ENCODE results near the gene PDSS2.

PDSS2 gene

DNA sequence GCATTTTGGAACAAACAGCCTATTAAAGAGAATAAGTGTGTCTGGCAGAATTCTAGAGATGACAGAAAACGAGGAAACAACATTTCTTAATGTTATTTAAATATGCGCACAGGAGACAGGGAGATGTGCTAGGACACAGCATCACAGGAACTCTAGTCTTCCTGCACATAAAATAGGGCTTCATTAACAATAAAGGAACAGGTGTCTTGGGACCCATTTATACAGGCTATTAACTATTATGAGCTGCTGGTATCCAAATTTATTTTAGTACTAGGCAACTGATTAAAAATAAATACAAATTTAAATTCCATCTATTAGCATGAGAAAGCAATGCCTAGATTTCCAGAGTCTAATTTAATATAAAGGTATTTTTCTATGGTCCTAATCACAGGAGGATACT lies 102.3 kb downstream of the PDSS2 start:
- H3K4me1 ChIP-seq (ENCODE audit: control insufficient read depth in 1 of 2, insufficient read depth in 2 of 2, low read length in 2 of 2) = peaks cover 0 to 2% of the 10 kb centered on the region in 2 experiments
- H3K27ac ChIP-seq (ENCODE audit: low read depth, low read length) = no peak overlapping the region
- no peak overlapping the region for H3K18ac ChIP-seq (ENCODE audit: low read length)
- H3K4me2 ChIP-seq (ENCODE audit: low read length) = no peak overlapping the region
- no peak overlapping the region for H2BK5ac ChIP-seq (ENCODE audit: low read depth, low read length, poor library complexity)
- H3K27me3 ChIP-seq (ENCODE audit: insufficient read depth, low read length) = no peaks in the 10 kb centered on the region
- no peak overlapping the region for H2BK120ac ChIP-seq (ENCODE audit: insufficient read depth, low read length, poor library complexity)
- no peak overlapping the region for H4K12ac ChIP-seq (ENCODE audit: low read depth, low read length)
- H2AFZ ChIP-seq (ENCODE audit: insufficient read depth, low read length, poor library complexity) = no peak overlapping the region
- H3K36me3 ChIP-seq (ENCODE audit: control insufficient read depth in 1 of 2, insufficient read depth in 2 of 2, low read length in 2 of 2) = no peaks in the 10 kb centered on the region
- H2AK5ac ChIP-seq (ENCODE audit: low read length) = no peak overlapping the region
- DNase-seq = no peak
- H3K9me3 ChIP-seq (ENCODE audit: insufficient read depth, low read depth, low read length) = no peaks in the 10 kb centered on the region
- no peak overlapping the region for H3K14ac ChIP-seq (ENCODE audit: low read length)
- H4K91ac ChIP-seq (ENCODE audit: low read depth, low read length) = no peak overlapping the region
- H3K79me2 ChIP-seq (ENCODE audit: control insufficient read depth, insufficient read depth, low read length, poor library complexity) = no peaks in the 10 kb centered on the region
- H4K8ac ChIP-seq (ENCODE audit: low read depth, low read length) = no peak overlapping the region
- no peaks in the 10 kb centered on the region for H3K79me1 ChIP-seq (ENCODE audit: low read length)
- no peak overlapping the region for H3K4ac ChIP-seq (ENCODE audit: low read depth, low read length)
- no peak overlapping the region for H3K4me3 ChIP-seq (ENCODE audit: low read depth, low read length)
- no peak overlapping the region for H3K23ac ChIP-seq (ENCODE audit: low read length)
- no peak overlapping the region for H3K9ac ChIP-seq (ENCODE audit: low read length)
- H2BK12ac ChIP-seq (ENCODE audit: low read length) = no peak overlapping the region
- WGBS (ENCODE audit: extremely low coverage, insufficient coverage, insufficient read length) = no CpG with 5 or more reads among the region's 2 CpGs

DNA sequence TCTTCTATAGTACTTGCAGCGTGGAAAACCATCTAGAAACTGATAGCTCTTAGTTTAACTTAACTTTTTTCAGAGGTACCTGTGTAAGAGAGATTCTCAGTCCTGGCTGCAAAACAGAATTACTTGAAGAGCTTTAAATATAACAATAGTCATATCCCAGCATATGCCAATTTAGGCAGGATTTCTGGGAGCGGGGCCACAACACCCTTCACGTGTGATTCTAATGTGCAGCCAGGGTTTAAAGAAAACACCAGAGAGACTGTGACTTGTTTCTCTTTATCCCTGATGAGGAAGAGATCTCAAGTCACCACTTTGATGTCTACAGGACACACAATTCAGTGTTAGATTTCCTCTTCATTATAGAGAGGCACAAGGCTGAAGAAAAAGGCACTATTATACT lies 103.7 kb downstream of the PDSS2 start:
- no CpG with 5 or more reads among the region's 3 CpGs for WGBS (ENCODE audit: extremely low coverage, insufficient coverage, insufficient read length)
- H3K79me2 ChIP-seq (ENCODE audit: control insufficient read depth, insufficient read depth, low read length, poor library complexity) = no peaks in the 10 kb centered on the region
- H3K9me3 ChIP-seq (ENCODE audit: insufficient read depth, low read depth, low read length) = no peaks in the 10 kb centered on the region
- DNase-seq = no peak
- H2BK5ac ChIP-seq (ENCODE audit: low read depth, low read length, poor library complexity) = no peak overlapping the region
- no peak overlapping the region for H4K8ac ChIP-seq (ENCODE audit: low read depth, low read length)
- no peaks in the 10 kb centered on the region for H3K27me3 ChIP-seq (ENCODE audit: insufficient read depth, low read length)
- no peak overlapping the region for H2AK5ac ChIP-seq (ENCODE audit: low read length)
- no peak overlapping the region for H2BK12ac ChIP-seq (ENCODE audit: low read length)
- no peak overlapping the region for H3K9ac ChIP-seq (ENCODE audit: low read length)
- H3K36me3 ChIP-seq (ENCODE audit: control insufficient read depth in 1 of 2, insufficient read depth in 2 of 2, low read length in 2 of 2) = no peaks in the 10 kb centered on the region
- H3K23ac ChIP-seq (ENCODE audit: low read length) = no peak overlapping the region
- H4K91ac ChIP-seq (ENCODE audit: low read depth, low read length) = no peak overlapping the region
- no peaks in the 10 kb centered on the region for H3K79me1 ChIP-seq (ENCODE audit: low read length)
- no peak overlapping the region for H3K27ac ChIP-seq (ENCODE audit: low read depth, low read length)
- H3K4me3 ChIP-seq (ENCODE audit: low read depth, low read length) = no peak overlapping the region
- H3K18ac ChIP-seq (ENCODE audit: low read length) = no peak overlapping the region
- no peaks in the 10 kb centered on the region for H3K4me1 ChIP-seq (ENCODE audit: control insufficient read depth in 1 of 2, insufficient read depth in 2 of 2, low read length in 2 of 2)
- H2BK120ac ChIP-seq (ENCODE audit: insufficient read depth, low read length, poor library complexity) = no peak overlapping the region
- H4K12ac ChIP-seq (ENCODE audit: low read depth, low read length) = no peak overlapping the region
- no peak overlapping the region for H3K4me2 ChIP-seq (ENCODE audit: low read length)
- no peak overlapping the region for H2AFZ ChIP-seq (ENCODE audit: insufficient read depth, low read length, poor library complexity)
- no peak overlapping the region for H3K4ac ChIP-seq (ENCODE audit: low read depth, low read length)
- no peak overlapping the region for H3K14ac ChIP-seq (ENCODE audit: low read length)

DNA sequence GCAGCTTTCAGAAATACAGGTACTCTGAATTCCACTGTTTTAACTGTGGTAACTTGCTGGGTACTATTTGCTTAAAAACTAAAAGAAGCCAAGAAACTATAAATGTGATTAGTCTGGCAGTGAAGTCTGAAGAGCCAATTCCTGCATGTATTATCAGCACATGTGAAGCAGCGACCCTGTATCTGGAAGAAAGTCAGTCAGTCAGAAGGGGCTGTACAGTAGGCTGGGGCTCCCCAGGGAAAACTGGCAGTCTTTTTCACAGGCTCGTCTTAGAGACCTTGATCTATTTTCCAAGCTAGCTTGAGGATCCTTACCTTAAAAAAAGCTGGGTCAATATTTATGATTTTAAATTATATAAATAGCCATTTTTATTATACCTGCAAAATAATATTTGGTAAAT lies 104.9 kb downstream of the PDSS2 start:
- Histone ChIP-seq H3K36me3 (ENCODE audit: control insufficient read depth in 1 of 2, insufficient read depth in 2 of 2, low read length in 2 of 2) (no peaks in the 10 kb centered on the region), H3K4me3 (ENCODE audit: low read depth, low read length) (no peak overlapping the region), H3K4ac (ENCODE audit: low read depth, low read length) (no peak overlapping the region), H3K9ac (ENCODE audit: low read length) (no peak overlapping the region), H4K12ac (ENCODE audit: low read depth, low read length) (no peak overlapping the region), H3K14ac (ENCODE audit: low read length) (no peak overlapping the region), H3K18ac (ENCODE audit: low read length) (no peak overlapping the region), H2BK5ac (ENCODE audit: low read depth, low read length, poor library complexity) (no peak overlapping the region), H4K91ac (ENCODE audit: low read depth, low read length) (no peak overlapping the region), H2AK5ac (ENCODE audit: low read length) (no peak overlapping the region), H2BK12ac (ENCODE audit: low read length) (no peak overlapping the region), H2AFZ (ENCODE audit: insufficient read depth, low read length, poor library complexity) (no peak overlapping the region), H3K9me3 (ENCODE audit: insufficient read depth, low read depth, low read length) (no peaks in the 10 kb centered on the region), H2BK120ac (ENCODE audit: insufficient read depth, low read length, poor library complexity) (no peak overlapping the region), H3K79me1 (ENCODE audit: low read length) (no peaks in the 10 kb centered on the region), H3K79me2 (ENCODE audit: control insufficient read depth, insufficient read depth, low read length, poor library complexity) (no peaks in the 10 kb centered on the region), H3K27ac (ENCODE audit: low read depth, low read length) (no peak overlapping the region), H3K4me1 (ENCODE audit: control insufficient read depth in 1 of 2, insufficient read depth in 2 of 2, low read length in 2 of 2) (no peaks in the 10 kb centered on the region), H3K23ac (ENCODE audit: low read length) (no peak overlapping the region), H4K8ac (ENCODE audit: low read depth, low read length) (no peak overlapping the region), H3K27me3 (ENCODE audit: insufficient read depth, low read length) (no peaks in the 10 kb centered on the region), H3K4me2 (ENCODE audit: low read length) (no peak overlapping the region)
- DNase-seq = no peak
- no CpG with 5 or more reads among the region's 2 CpGs for WGBS (ENCODE audit: extremely low coverage, insufficient coverage, insufficient read length)

DNA sequence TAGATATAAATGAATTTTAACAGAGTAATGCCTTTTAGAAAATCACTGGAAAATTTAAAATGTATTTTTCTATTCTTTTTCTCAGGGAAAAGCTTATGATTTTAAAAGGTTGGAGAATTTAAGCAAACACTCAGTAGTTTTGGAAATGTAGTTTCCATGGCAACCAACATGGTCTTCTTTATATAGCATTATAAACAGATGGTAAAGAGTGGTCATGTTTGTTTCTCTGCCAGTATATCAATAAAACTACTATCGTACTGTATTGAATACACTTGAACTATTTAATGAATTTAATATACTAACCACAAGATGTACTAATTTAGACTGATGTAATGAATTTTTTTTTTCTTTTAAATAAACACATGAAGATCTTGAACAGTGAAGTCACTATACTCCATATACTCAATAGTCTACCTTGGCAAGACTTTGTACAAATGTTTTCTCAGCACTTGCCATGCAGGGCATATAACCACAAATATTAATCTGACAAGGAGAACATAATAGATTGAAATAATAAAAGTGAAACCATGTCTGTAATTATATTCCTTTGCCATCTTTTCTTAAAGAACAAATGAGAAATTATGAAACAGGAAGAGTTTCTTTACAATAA lies 105.5 kb downstream of the PDSS2 start:
- Histone ChIP-seq H3K23ac (ENCODE audit: low read length) (no peak overlapping the region), H3K27me3 (ENCODE audit: insufficient read depth, low read length) (no peaks in the 10 kb centered on the region), H3K79me1 (ENCODE audit: low read length) (no peaks in the 10 kb centered on the region), H3K4me2 (ENCODE audit: low read length) (no peak overlapping the region), H2AK5ac (ENCODE audit: low read length) (no peak overlapping the region), H2BK12ac (ENCODE audit: low read length) (no peak overlapping the region), H3K36me3 (ENCODE audit: control insufficient read depth in 1 of 2, insufficient read depth in 2 of 2, low read length in 2 of 2) (no peaks in the 10 kb centered on the region), H3K27ac (ENCODE audit: low read depth, low read length) (no peak overlapping the region), H3K79me2 (ENCODE audit: control insufficient read depth, insufficient read depth, low read length, poor library complexity) (no peaks in the 10 kb centered on the region), H3K9me3 (ENCODE audit: insufficient read depth, low read depth, low read length) (no peaks in the 10 kb centered on the region), H3K9ac (ENCODE audit: low read length) (no peak overlapping the region), H3K14ac (ENCODE audit: low read length) (no peak overlapping the region), H3K18ac (ENCODE audit: low read length) (no peak overlapping the region), H2AFZ (ENCODE audit: insufficient read depth, low read length, poor library complexity) (no peak overlapping the region), H4K8ac (ENCODE audit: low read depth, low read length) (no peak overlapping the region), H4K12ac (ENCODE audit: low read depth, low read length) (no peak overlapping the region), H3K4me1 (ENCODE audit: control insufficient read depth in 1 of 2, insufficient read depth in 2 of 2, low read length in 2 of 2) (no peaks in the 10 kb centered on the region), H2BK120ac (ENCODE audit: insufficient read depth, low read length, poor library complexity) (no peak overlapping the region), H3K4me3 (ENCODE audit: low read depth, low read length) (no peak overlapping the region), H4K91ac (ENCODE audit: low read depth, low read length) (no peak overlapping the region), H3K4ac (ENCODE audit: low read depth, low read length) (no peak overlapping the region), H2BK5ac (ENCODE audit: low read depth, low read length, poor library complexity) (no peak overlapping the region)
- no peak for DNase-seq
- whole genome bisulfite sequencing (ENCODE audit: extremely low coverage, insufficient coverage, insufficient read length) = no CpG with 5 or more reads among the region's 1 CpG
